ENCODE data around the gene GPATCH11. TPM values are rescaled to one million over a fixed set of nuclear protein-coding genes. Genes with fewer than 3 reads are reported as not detected.

The GPATCH11 gene
- total and polyA plus RNA-seq, 4 donors: 2.9 to 7.8 (median 6.5) TPM

- Histone ChIP-seq H3K27ac (ENCODE audit: low read depth in 1 of 2, low read length in 1 of 2) (no peak overlapping the region), H3K4me3 (no peak overlapping the region), H3K9me3 (ENCODE audit: control insufficient read depth in 4 of 4, insufficient read depth in 3 of 4, low read length in 3 of 4) (no peaks in the 10 kb centered on the region), H3K36me3 (ENCODE audit: control insufficient read depth in 4 of 4, insufficient read depth in 4 of 4, low read length in 4 of 4) (peaks cover 19 to 34% (median 27%) of the 10 kb centered on the region in 4 donors), H3K27me3 (ENCODE audit: control insufficient read depth in 3 of 3, insufficient read depth in 3 of 3, low read length in 2 of 3) (no peaks in the 10 kb centered on the region), H3K9ac (ENCODE audit: insufficient read depth in 1 of 2, low read length in 2 of 2) (no peak overlapping the region), H3K4me1 (ENCODE audit: control insufficient read depth in 5 of 5, insufficient read depth in 5 of 5, low read length in 5 of 5) (no peaks in the 10 kb centered on the region)
- ATAC-seq (ENCODE audit: insufficient read depth, low FRiP score): no peak
- DNase-seq: no peak
- TF ChIP-seq CTCF (IDR thresholded peaks at IDR 0.05; ENCODE audit: control extremely low read depth, extremely low read depth): no peak
- 95 to 96% methylated on average over 4 of the region's 4 CpGs for WGBS, 2 donors
Observed at GRCh38 chr2:37110306-37111212, 26.2 kb downstream of the GPATCH11 start.

GRCh38 chr2:37111958-37112357, 27.6 kb downstream of the GPATCH11 start:
- no peak overlapping the region for H3K4me3 ChIP-seq
- ATAC-seq (ENCODE audit: insufficient read depth, low FRiP score) (no peak), DNase-seq (no peak)
- H3K4me1 ChIP-seq (ENCODE audit: control insufficient read depth in 5 of 5, insufficient read depth in 5 of 5, low read length in 5 of 5): no peaks in the 10 kb centered on the region
- H3K9ac ChIP-seq (ENCODE audit: insufficient read depth in 1 of 2, low read length in 2 of 2): no peak overlapping the region
- 71 to 73% methylated on average over 2 of the region's 2 CpGs for WGBS, 2 donors
- no peak overlapping the region for H3K27ac ChIP-seq (ENCODE audit: low read depth in 1 of 2, low read length in 1 of 2)
- no peaks in the 10 kb centered on the region for H3K9me3 ChIP-seq (ENCODE audit: control insufficient read depth in 4 of 4, insufficient read depth in 3 of 4, low read length in 3 of 4)
- H3K27me3 ChIP-seq (ENCODE audit: control insufficient read depth in 3 of 3, insufficient read depth in 3 of 3, low read length in 2 of 3): no peaks in the 10 kb centered on the region
- no peak for TF ChIP-seq CTCF (IDR thresholded peaks at IDR 0.05; ENCODE audit: control extremely low read depth, extremely low read depth)
- H3K36me3 ChIP-seq (ENCODE audit: control insufficient read depth in 4 of 4, insufficient read depth in 4 of 4, low read length in 4 of 4): peaks cover 20 to 35% (median 26%) of the 10 kb centered on the region in 4 donors

GRCh38 chr2:37117566-37117965, 33.2 kb downstream of the GPATCH11 start:
- Histone ChIP-seq H3K27me3 (ENCODE audit: control insufficient read depth in 3 of 3, insufficient read depth in 3 of 3, low read length in 2 of 3) (no peaks in the 10 kb centered on the region), H3K9me3 (ENCODE audit: control insufficient read depth in 4 of 4, insufficient read depth in 3 of 4, low read length in 3 of 4) (no peaks in the 10 kb centered on the region), H3K4me3 (no peak overlapping the region), H3K4me1 (ENCODE audit: control insufficient read depth in 5 of 5, insufficient read depth in 5 of 5, low read length in 5 of 5) (no peaks in the 10 kb centered on the region), H3K9ac (ENCODE audit: insufficient read depth in 1 of 2, low read length in 2 of 2) (no peak overlapping the region), H3K36me3 (ENCODE audit: control insufficient read depth in 4 of 4, insufficient read depth in 4 of 4, low read length in 4 of 4) (peaks cover 16 to 34% (median 26%) of the 10 kb centered on the region in 4 donors), H3K27ac (ENCODE audit: low read depth in 1 of 2, low read length in 1 of 2) (no peak overlapping the region)
- no peak for DNase-seq
- 78 to 92% methylated on average over 1 of the region's 1 CpG for WGBS, 2 donors
- no peak for ATAC-seq (ENCODE audit: insufficient read depth, low FRiP score)
- no peak for TF ChIP-seq CTCF (IDR thresholded peaks at IDR 0.05; ENCODE audit: control extremely low read depth, extremely low read depth)

Data from lung (tissue), 12 donors.